Activated T-cell treated with anti-CD3 and anti-CD28 coated beads, Interleukin-2, amount 50 U/mL, for 72 hours (primary cell): ENCODE measurements around the gene ZNF724. TPM values are rescaled to one million over a fixed set of nuclear protein-coding genes. Genes with fewer than 3 reads are reported as not detected.

ENCODE experiments used
- ATAC-seq, 2 donors: fragments of 150-1000 bp; cut with Tn5 transposase; replicated peaks in 1 of 2; 2 replicates each; pipeline ENCODE4 v1.10.0; 2021; ENCODE audit warnings: moderate library complexity in 2 of 2, mild to moderate bottlenecking in 1 of 2
- DNase-seq, 2 donors: peaks; one replicate each; pipeline ENCODE4 v3.0.0; 2021 to 2022; ENCODE audit warnings: mixed read lengths in 1 of 2
- H3K27ac Mint-ChIP-seq: one replicate; pipeline ENCODE4 v1.8.0; 2022; ENCODE audit warnings: mild to moderate bottlenecking, moderate library complexity, mixed read lengths
- H3K27me3 Mint-ChIP-seq: one replicate; pipeline ENCODE4 v1.8.0; 2022; ENCODE audit warnings: low read depth, mixed read lengths
- H3K36me3 Mint-ChIP-seq, 2 donors: one replicate each; pipeline ENCODE4 v1.8.0; 2022; ENCODE audit warnings: mixed read lengths in 2 of 2, mild to moderate bottlenecking in 1 of 2; ENCODE audit not compliant: insufficient read depth in 2 of 2
- H3K4me1 Mint-ChIP-seq: one replicate; pipeline ENCODE4 v1.8.0; 2022; ENCODE audit warnings: low read depth, mixed read lengths
- H3K4me3 Mint-ChIP-seq, 2 donors: one replicate each; pipeline ENCODE4 v1.8.0; 2022; ENCODE audit warnings: mild to moderate bottlenecking in 2 of 2, mixed read lengths in 2 of 2, moderate library complexity in 2 of 2
- H3K9me3 Mint-ChIP-seq, 2 donors: one replicate each; pipeline ENCODE4 v1.8.0; 2022; ENCODE audit warnings: mixed read lengths in 2 of 2
- total RNA-seq, 2 donors: library from RNA; stranded (reverse); gene quantifications; one replicate each; pipeline ENCODE4 v1.2.3, GENCODE V29; 2022

Gene ZNF724
- total RNA-seq, 2 donors from 2014 or later = 12.7 to 15.4 TPM

- Mint-ChIP-seq H3K36me3 (no peaks in the 10 kb centered on the region), H3K4me1 (no peaks in the 10 kb centered on the region), H3K9me3 (peaks cover 8 to 15% of the 10 kb centered on the region in 2 donors), H3K4me3 (no peak overlapping the region), H3K27ac (no peak overlapping the region), H3K27me3 (no peaks in the 10 kb centered on the region)
- DNase-seq = no peak
- ATAC-seq = no peak
Measured at GRCh38 chr19:23183251-23183650, 66.9 kb downstream of the ZNF724 start.

Other genes with a start within 250 kb of the ZNF724 start
- gene ZNF728, start 247.2 kb downstream of the ZNF724 start, total RNA-seq = not detected
- gene ZNF730, start 133.4 kb downstream of the ZNF724 start, total RNA-seq = 1 to 10 TPM; 1.2 to 2.2 TPM
- 10 to 100 TPM; 36.5 to 42.9 TPM for gene ZNF91, start 145.1 kb upstream of the ZNF724 start, total RNA-seq